ENCODE measurements around the gene CDNF.

- TF ChIP-seq, protein P1, sequence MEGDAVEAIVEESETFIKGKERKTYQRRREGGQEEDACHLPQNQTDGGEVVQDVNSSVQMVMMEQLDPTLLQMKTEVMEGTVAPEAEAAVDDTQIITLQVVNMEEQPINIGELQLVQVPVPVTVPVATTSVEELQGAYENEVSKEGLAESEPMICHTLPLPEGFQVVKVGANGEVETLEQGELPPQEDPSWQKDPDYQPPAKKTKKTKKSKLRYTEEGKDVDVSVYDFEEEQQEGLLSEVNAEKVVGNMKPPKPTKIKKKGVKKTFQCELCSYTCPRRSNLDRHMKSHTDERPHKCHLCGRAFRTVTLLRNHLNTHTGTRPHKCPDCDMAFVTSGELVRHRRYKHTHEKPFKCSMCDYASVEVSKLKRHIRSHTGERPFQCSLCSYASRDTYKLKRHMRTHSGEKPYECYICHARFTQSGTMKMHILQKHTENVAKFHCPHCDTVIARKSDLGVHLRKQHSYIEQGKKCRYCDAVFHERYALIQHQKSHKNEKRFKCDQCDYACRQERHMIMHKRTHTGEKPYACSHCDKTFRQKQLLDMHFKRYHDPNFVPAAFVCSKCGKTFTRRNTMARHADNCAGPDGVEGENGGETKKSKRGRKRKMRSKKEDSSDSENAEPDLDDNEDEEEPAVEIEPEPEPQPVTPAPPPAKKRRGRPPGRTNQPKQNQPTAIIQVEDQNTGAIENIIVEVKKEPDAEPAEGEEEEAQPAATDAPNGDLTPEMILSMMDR (IDR thresholded peaks at IDR 0.05) = no peak
- TF ChIP-seq POLR2A (IDR thresholded peaks at IDR 0.05) = no peak
Observed at GRCh38 chr10:14833106-14833505, 4.7 kb downstream of the CDNF start.
